Dermis microvascular lymphatic vessel endothelial cell (primary cell): Measurements from ENCODE around the gene RARS1. TPM values are rescaled to one million over a fixed set of nuclear protein-coding genes. Genes with fewer than 3 reads are reported as not detected.

Experiments
- DNase-seq, 2 donors: peaks; one replicate each; pipeline versions ENCODE4 v3.0.0 to v3.0.0-alpha.2; 2010; ENCODE audit warnings: low read depth in 2 of 2
- total RNA-seq: library from RNA; depleted of rRNA; stranded (reverse); fragments of >200 nt; gene quantifications from 2 replicates; pipeline ENCODE4 v1.2.1, GENCODE V29; 2014

RARS1 gene
- total RNA-seq, 1 donor from 2014 or later, result 92.4 TPM

- DNase-seq, result no peak
Observed at GRCh38 chr5:168553377-168554130, 67.3 kb downstream of the RARS1 start.

- DNase-seq, result no peak
Observed at GRCh38 chr5:168557389-168557788, 71.1 kb downstream of the RARS1 start.

DNA sequence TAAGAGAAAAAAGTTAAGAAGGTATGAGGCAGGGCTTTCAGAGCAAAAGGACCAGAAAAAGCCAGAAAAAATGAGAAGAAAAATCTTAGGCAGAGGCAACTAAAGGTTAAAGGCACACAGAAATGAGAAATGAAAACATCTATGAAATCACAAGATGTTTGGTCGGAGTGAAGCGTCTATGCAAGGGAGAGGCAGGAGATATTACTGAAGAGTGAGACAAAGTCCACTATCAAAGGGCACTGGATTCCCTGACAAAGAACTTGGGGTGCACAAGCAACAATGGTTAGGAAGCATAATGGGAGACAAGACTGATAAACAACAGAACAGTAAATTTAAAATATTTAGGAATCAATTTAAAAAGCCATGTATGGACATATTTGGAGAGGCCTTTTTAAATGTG, 76.0 kb downstream of the RARS1 start:
- DNase-seq, result no peak

GRCh38 chr5:168563959-168564358, 77.7 kb downstream of the RARS1 start:
- DNase-seq, result no peak

DNA sequence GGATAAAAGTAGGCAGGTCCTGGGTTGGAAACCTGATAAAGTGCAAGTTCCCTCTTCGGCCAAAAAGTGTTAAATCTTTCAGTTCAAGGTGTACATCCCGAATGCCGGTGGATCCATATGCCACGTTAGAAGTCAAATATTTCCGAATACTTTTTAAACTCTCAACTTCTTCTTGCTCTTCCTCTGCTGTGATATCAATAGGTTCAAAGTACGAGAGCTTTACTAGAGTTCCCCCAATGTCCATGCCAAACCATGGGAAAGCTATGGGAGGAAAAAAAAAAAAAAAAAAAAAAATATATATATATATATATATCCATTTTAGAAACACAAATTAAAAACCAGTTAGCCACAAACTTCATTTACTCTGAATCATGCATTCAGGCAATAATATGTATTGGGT, 82.5 kb downstream of the RARS1 start:
- DNase-seq, result no peak

Other genes starting within 250 kb of the RARS1 start
- gene WWC1, start 194.8 kb upstream of the RARS1 start, total RNA-seq, result 0.13 and 0.63 TPM in 2 replicates
- 0.13 and 1.1 TPM in 2 replicates for gene FBLL1, start 42.8 kb downstream of the RARS1 start, total RNA-seq
- gene PANK3, start 92.9 kb downstream of the RARS1 start, total RNA-seq, result 43.1 and 49.6 TPM in 2 replicates